GM12878 (cell line): ENCODE results near the gene FOXI1. TPM values are rescaled to one million over a fixed set of nuclear protein-coding genes. Genes with fewer than 3 reads are reported as not detected.

Experiments
- ATAC-seq: fragments of 200-7000 bp; cut with Tn5 transposase; 3 replicates; pipeline ENCODE4 v1.9.1; 2020; ENCODE audit warnings: mild to moderate bottlenecking, moderate library complexity
- BruUV-seq: library from RNA; stranded (reverse); fragments of 400-500 nt; replicated peaks from 2 replicates; lab custom pipeline; 2021; lab: Mats Ljungman, UMichigan
- CTCF ChIA-PET: fragments of 300-600 bp; sonication (Branson Sonifier 250); formaldehyde crosslinking; extraction: SDS; loops from one replicate; lab custom pipeline; 2021; ENCODE audit warnings: inconsistent platforms; lab: Yijun Ruan, JAX
- POLR2A ChIA-PET: fragments of 350-600 bp; formaldehyde crosslinking; extraction: SDS; loops from one replicate; lab custom pipeline; 2021; ENCODE audit warnings: inconsistent platforms; lab: Charles Lee
- RAD21 ChIA-PET: fragments of 300-600 bp; sonication (Branson Sonifier 250); formaldehyde crosslinking; loops from one replicate; lab custom pipeline; 2023; ENCODE audit warnings: antibody characterized with exemption; ENCODE audit not compliant: unreplicated experiment; lab: Charles Lee
- SMC1A ChIA-PET: fragments of 300-600 bp; sonication (Branson Sonifier 250); formaldehyde crosslinking; loops from one replicate; lab custom pipeline; 2023; ENCODE audit not compliant: unreplicated experiment, uncharacterized antibody; lab: Charles Lee
- DNase-seq: peaks from one replicate; pipeline ENCODE4 v3.0.0-alpha.2; 2011; ENCODE audit warnings: low read depth, low spot score
- FAIRE-seq: peaks from 3 replicates; lab custom pipeline; 2011; peaks lifted over from hg19 to GRCh38; lab: Jason Lieb, UNC
- H2AFZ ChIP-seq: 2 replicates; pipeline ENCODE4 v1.6.0; 2011; ENCODE audit warnings: low read depth, low read length, control low read depth; ENCODE audit not compliant: control insufficient read depth
- H3K27ac ChIP-seq: 2 replicates; pipeline ENCODE4 v1.5.1; 2011; ENCODE audit warnings: control low read depth; ENCODE audit not compliant: control insufficient read depth, insufficient read depth
- H3K27me3 ChIP-seq, 2 experiments: replicated peaks in 1 of 2; 2 replicates each; pipeline versions ENCODE4 v1.6.0 to v1.6.1; 2011; ENCODE audit warnings: low read length in 1 of 2; ENCODE audit not compliant: control insufficient read depth in 2 of 2, insufficient read depth in 2 of 2
- H3K36me3 ChIP-seq, 2 experiments: 2 replicates each; pipeline ENCODE4 v1.5.1; 2011; ENCODE audit warnings: low read length in 1 of 2; ENCODE audit not compliant: control insufficient read depth in 2 of 2, insufficient read depth in 2 of 2
- H3K4me1 ChIP-seq: 2 replicates; pipeline ENCODE4 v1.6.1; 2011; ENCODE audit warnings: mild to moderate bottlenecking, low read length, moderate library complexity, mixed read lengths; ENCODE audit not compliant: control insufficient read depth, insufficient read depth
- H3K4me2 ChIP-seq: 2 replicates; pipeline ENCODE4 v1.6.0; 2011; ENCODE audit warnings: control low read depth; ENCODE audit not compliant: control insufficient read depth, insufficient read depth
- H3K4me3 ChIP-seq: fragments of 200-600 bp; sonication (generic); 2 replicates; pipeline ENCODE4 v1.5.1; 2016
- H3K79me2 ChIP-seq: 2 replicates; pipeline ENCODE4 v1.6.0; 2011; ENCODE audit warnings: low read length; ENCODE audit not compliant: control insufficient read depth, insufficient read depth
- H3K9ac ChIP-seq: 2 replicates; pipeline ENCODE4 v1.8.0; 2011; ENCODE audit warnings: low read length, control low read depth, mixed read lengths; ENCODE audit not compliant: control insufficient read depth, insufficient read depth
- H3K9me3 ChIP-seq: replicated peaks from 3 replicates; pipeline ENCODE4 v1.5.1; 2011; ENCODE audit warnings: mild to moderate bottlenecking, low read length; ENCODE audit not compliant: control insufficient read depth, insufficient read depth
- H4K20me1 ChIP-seq: 2 replicates; pipeline ENCODE4 v1.6.0; 2011; ENCODE audit not compliant: control insufficient read depth, insufficient read depth
- CUX1 ChIP-seq: IDR thresholded peaks from 2 replicates; pipeline ENCODE4 v1.6.1; 2012; ENCODE audit warnings: improper control_type of control experiment, low read depth, low read length; ENCODE audit not compliant: insufficient replicate concordance
- IRF4 ChIP-seq: IDR thresholded peaks from 2 replicates; pipeline ENCODE4 v1.6.1; 2011; ENCODE audit warnings: low read depth, low read length
- MYC ChIP-seq: IDR thresholded peaks from 2 replicates; pipeline ENCODE4 v1.6.1; 2011; ENCODE audit warnings: mild to moderate bottlenecking, low read length, moderate library complexity, inconsistent platforms; ENCODE audit not compliant: insufficient read depth, insufficient replicate concordance, insufficient read length, severe bottlenecking
- RCOR1 ChIP-seq: conservative IDR thresholded peaks from 2 replicates; pipeline ENCODE4 v1.6.1; 2012; ENCODE audit warnings: low read depth, low read length, improper control_type of control experiment
- SIN3A ChIP-seq: IDR thresholded peaks from 2 replicates; pipeline ENCODE4 v1.6.1; 2012; ENCODE audit warnings: low read depth, low read length, improper control_type of control experiment
- SMAD1 ChIP-seq: fragments of 450-650 bp; IDR thresholded peaks from 2 replicates; pipeline ENCODE4 v1.6.1; 2018; ENCODE audit warnings: mild to moderate bottlenecking, low read depth; ENCODE audit not compliant: partially characterized antibody
- SREBF2 ChIP-seq: IDR thresholded peaks from 2 replicates; pipeline ENCODE4 v1.6.1; 2012; ENCODE audit warnings: mild to moderate bottlenecking, low read length
- ZBTB40 ChIP-seq: fragments of 450-650 bp; IDR thresholded peaks from 2 replicates; pipeline ENCODE4 v1.6.1; 2016; ENCODE audit warnings: mild to moderate bottlenecking, moderate library complexity, borderline replicate concordance
- ZNF207 ChIP-seq: fragments of 450-650 bp; IDR thresholded peaks from 2 replicates; pipeline ENCODE4 v1.6.1; 2014; ENCODE audit warnings: antibody characterized with exemption, mild to moderate bottlenecking, borderline replicate concordance
- ZZZ3 ChIP-seq: IDR thresholded peaks from 2 replicates; pipeline ENCODE4 v1.6.1; 2011; ENCODE audit warnings: low read depth; ENCODE audit not compliant: control insufficient read depth, insufficient read length
- WGBS: methylation state at CpG from one replicate; pipeline ENCODE4 v1.1.6; 2016; ENCODE audit warnings: low lambda C conversion rate; ENCODE audit not compliant: insufficient replicate concordance, insufficient coverage; ENCODE audit errors: missing lambda C conversion rate; 5-methylcytosine and 5-hydroxymethylcytosine counted together
- in situ Hi-C: fragments of 300-500 bp; cut with MboI; formaldehyde crosslinking; loops from 9 replicates; pipeline ENCODE4 v1.14.3; 2018; ENCODE audit warnings: mixed read lengths
- intact Hi-C: fragments of 100-400 bp; cut with micrococcal nuclease; formaldehyde crosslinking; loops from one replicate; pipeline ENCODE4 v1.14.2; 2022; ENCODE audit not compliant: unreplicated experiment
- polyA plus RNA-seq, 11 experiments: library from polyadenylated mRNA; depleted of rRNA in 4 of 11; unstranded in 6 of 11; stranded (reverse) in 5 of 11; fragments of >200 nt; fragmentation: Nextera tagmentation in 4 of 11; fragmentation: Illumina TruSeq in 1 of 11; extraction: Ambion mirVana in 4 of 11; extraction: Trizol in 1 of 11; gene quantifications; 1 replicate in 1 of 11; 2 replicates in 10 of 11; pipeline versions ENCODE4 v1.2.1 to v1.2.3, GENCODE V29; 2011 to 2016; ENCODE audit warnings: inconsistent platforms in 2 of 11, missing spikeins in 2 of 11, low read depth in 1 of 11
- total RNA-seq, 4 experiments: library from RNA; depleted of rRNA in 3 of 4; stranded (reverse); fragments of >200 nt in 3 of 4; fragmentation: Illumina TruSeq in 1 of 4; extraction: Trizol in 1 of 4; gene quantifications; 2 replicates each; pipeline versions ENCODE4 v1.2.1 to v1.2.3, GENCODE V29; 2013 to 2021

FOXI1 gene
- total and polyA plus RNA-seq, 10 of the 15 experiments (the other 5 are each of a cell fraction or from before 2014, with no cell fraction given) = not detected

- no peak for TF ChIP-seq MYC
Measured at GRCh38 chr5:170132976-170133448, 27.3 kb downstream of the FOXI1 start (continued).

- intact Hi-C loops = no loop called here
- Histone ChIP-seq H3K4me2 (no peak overlapping the region), H2AFZ (no peak overlapping the region), H3K27me3 (peaks cover 2 to 3% of the 10 kb centered on the region in 2 experiments; a peak in 1 of 4 replicates), H4K20me1 (no peaks in the 10 kb centered on the region), H3K9me3 (no peaks in the 10 kb centered on the region), H3K9ac (no peak overlapping the region), H3K36me3 (no peaks in the 10 kb centered on the region), H3K4me3 (no peak overlapping the region), H3K79me2 (no peaks in the 10 kb centered on the region), H3K27ac (no peak overlapping the region), H3K4me1 (no peaks in the 10 kb centered on the region)
- 11% methylated on average over 4 of the region's 4 CpGs for WGBS
- SMC1A ChIA-PET = no interaction called here
- in situ Hi-C loops = no loop called here
- POLR2A ChIA-PET = no interaction called here
- ATAC-seq = no peak
- FAIRE-seq = no peak
- no TSS peak for BruUV-seq
- CTCF ChIA-PET = interaction anchor here (0.5 kb wide), 1 partner anchor 16 kb away, joined by 3 read pairs; no protein-coding TSS in a partner anchor
- no peak for DNase-seq
- RAD21 ChIA-PET = no interaction called here
- TF ChIP-seq SREBF2 (no peak), SMAD1 (no peak), MYC (no peak), IRF4 (no peak), ZBTB40 (no peak), RCOR1 (no peak), ZZZ3 (no peak), SIN3A (no peak), ZNF207 (no peak), CUX1 (no peak)
Measured at GRCh38 chr5:170135796-170136490, 30.2 kb downstream of the FOXI1 start.
